ENCODE results near the gene MTR.
"Not testable (repeated sequence)": the region's sequence is repeated elsewhere in the genome, so short reads cannot be mapped to it uniquely, and the experiment has no call there.

The MTR gene

GRCh38 chr1:236908669-236909068, 113.6 kb downstream of the MTR start:
- no peak for DNase-seq

GRCh38 chr1:236911047-236911446, 116.0 kb downstream of the MTR start:
- DNase-seq: not testable (repeated sequence)

- no peak for DNase-seq
Measured at GRCh38 chr1:236913371-236914037, 118.4 kb downstream of the MTR start.

GRCh38 chr1:236914375-236914774, 119.3 kb downstream of the MTR start:
- DNase-seq: no peak

DNA sequence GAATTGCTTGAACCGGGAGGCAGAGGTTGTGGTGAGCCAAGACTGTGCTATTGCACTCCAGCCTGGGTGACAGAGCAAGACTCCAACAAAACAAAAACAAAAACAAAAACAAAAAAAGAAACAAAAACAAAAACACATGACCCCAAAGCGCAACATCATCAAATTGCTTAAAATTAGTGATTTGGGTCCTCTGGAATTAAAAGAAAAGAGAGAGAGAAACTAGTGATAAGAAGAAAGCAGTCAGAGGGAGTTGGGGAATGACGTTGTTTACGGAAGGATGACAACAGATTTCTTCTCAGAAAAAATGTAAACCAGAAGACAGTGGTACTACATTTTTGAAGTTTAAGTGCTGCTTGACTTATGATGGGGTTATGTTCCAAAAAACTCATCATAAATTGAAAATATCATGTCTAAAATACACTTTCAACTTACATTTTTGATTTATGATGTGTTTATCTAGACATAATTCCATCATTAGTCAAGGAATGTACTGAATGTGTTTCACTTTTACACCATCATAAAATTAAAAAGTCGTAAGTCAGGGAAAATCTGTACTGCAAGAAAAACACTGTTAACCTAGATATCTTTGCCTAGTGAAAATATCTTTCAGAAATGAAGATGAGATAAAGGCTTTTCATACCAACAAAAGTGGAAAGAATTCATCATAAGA, 121.2 kb downstream of the MTR start:
- no peak for DNase-seq

- no peak for DNase-seq
Measured at GRCh38 chr1:236917448-236917847, 122.4 kb downstream of the MTR start.

DNA sequence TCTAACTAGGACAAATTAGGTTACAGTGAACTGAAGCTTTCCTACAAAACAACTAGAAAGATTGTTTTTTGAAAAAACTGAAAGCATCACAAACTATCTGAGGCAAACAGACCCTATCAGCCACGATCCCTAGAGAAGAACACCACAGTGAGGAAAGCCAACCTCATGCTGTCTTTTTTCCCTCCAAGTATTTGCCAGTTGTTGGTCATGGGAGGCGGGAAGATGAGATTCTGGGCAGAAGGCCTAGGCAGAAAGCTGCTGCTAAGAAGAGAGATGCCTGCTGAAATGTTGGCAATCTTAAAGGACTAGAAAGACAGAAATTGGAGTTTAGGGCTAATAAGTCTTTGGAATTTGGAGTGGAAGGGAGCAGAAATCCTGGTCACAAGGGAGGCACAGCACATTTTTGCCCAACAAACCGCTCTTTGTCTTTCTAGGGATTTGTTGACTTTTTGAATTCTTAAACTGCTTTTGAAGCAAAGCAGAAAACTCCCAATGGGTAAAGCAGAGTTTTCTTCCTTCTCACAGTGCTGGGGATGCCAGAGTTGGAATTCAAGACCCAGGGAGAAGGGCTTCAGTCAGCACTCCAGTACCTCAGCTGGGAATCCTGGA, 125.3 kb downstream of the MTR start:
- DNase-seq: no peak

GRCh38 chr1:236921610-236922009, 126.5 kb downstream of the MTR start:
- no peak for DNase-seq

DNA sequence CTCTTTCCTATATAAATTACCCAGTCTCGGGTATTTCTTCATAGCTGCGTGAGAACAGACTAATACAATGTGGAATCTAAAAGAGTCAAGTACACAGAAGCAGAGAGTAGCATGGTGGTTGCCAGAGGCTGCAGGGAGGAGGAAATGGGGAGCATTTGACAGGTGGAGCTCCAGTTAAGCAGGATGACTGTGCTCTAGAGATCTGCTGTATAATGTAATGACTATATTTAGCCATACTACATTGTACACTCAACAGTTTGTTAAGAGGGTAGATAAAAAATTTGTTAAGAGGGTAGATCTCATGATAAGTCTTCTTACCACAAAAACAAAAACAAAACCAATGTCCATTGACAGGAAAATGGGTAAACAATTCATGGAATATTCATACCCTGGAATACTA, 127.1 kb downstream of the MTR start:
- no peak for DNase-seq

GRCh38 chr1:236925386-236925785, 130.3 kb downstream of the MTR start:
- DNase-seq: no peak

DNA sequence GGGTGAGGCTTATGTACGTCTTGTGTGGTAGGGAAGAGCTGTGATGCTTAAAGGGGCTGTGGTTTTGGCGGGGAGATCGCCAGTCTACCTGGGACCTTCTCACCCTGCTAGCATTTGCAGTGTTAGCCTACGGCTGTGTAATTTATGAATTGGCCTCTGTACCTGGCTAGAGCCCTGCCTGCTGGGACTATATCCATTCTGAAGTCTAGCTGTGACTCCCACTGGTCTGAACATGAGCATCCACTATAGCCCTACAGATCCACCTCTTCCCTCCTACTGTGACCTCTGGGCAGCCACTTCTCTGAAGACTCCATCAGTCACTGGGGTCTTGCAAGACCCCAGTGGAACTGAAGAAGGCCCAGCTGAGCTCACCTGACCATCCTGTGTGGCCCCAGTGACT, 135.4 kb downstream of the MTR start:
- DNase-seq: no peak

- no peak for DNase-seq
Measured at GRCh38 chr1:236938760-236939159, 143.7 kb downstream of the MTR start.

- DNase-seq: no peak
Measured at GRCh38 chr1:236942431-236942830, 147.3 kb downstream of the MTR start.

GRCh38 chr1:236944556-236944955, 149.5 kb downstream of the MTR start:
- DNase-seq: no peak

DNA sequence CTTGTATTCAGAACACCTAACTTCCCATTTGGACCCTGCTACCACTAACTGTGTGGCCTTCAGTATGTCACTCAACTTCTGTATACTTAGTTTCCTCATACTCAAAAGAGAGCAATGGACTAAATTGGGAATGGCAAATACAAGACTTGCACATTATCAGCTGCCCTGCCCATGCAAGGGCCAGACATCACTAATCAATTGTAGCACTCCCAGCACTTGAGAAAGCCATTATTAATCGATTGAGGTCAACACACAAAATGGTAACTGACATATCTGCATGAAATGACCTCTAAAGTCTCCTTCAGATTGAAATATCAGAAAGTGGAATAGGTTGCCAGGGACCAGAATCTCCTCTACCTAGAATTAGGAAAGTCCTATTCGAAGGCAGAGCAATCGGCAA, 149.9 kb downstream of the MTR start:
- DNase-seq: no peak

DNA sequence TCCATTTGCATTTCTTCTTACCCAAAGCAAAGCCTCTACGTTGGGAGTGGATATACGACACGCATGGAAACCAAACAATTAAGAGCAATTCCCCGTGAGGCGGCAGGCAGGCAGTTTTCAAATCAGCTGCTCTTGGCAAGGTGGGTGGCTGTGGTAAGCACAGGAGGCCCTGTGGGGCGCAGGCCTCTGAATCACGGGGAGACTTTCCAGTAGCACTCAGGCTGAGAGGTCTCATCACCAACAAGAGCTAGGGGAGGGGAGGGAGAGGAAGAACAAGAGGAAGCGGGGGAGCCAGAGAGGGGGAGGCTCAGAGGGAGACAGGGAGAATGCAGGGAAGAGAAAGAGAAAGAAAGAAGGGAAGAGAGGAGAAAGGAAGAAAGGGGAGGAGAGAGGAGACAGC, 152.7 kb downstream of the MTR start:
- DNase-seq: no peak

DNA sequence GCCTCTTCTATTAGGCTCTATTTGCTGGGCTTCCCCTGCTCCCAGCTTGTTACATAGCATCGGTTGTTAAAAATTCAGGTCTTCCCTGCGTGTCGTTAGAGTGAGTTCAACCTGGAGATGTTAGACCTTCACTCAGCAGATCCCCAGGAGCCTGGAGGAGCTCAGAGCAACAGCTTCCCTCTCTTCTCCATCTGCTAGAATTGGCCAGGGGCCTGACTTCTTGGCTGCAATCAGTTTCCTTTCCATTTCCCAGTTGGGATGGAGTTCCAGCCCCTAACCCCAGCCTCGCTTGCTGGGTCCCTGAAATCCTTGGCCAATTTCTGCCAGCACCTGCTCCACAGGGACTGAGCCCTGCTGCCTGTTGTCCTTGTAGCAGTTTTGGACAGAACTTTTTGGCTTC, 153.3 kb downstream of the MTR start:
- no peak for DNase-seq

DNA sequence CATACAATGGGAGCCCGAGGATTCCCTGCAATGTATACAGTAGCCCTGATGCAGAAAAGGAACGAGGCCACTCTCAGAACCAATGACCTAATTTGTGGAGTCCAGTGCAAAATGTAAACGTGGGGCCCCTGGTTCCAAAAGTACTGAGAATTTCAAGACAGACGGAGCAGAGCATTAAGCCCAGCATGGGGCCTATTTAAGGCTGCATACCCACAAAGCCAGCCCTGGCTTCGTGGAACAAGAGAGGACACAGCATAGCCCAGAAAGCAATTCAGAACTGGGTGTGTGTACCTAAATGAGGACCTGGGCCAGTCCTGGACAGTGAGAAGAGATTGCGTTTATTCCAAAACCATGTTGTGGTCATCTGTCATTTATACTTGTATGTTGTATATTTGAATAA, 153.9 kb downstream of the MTR start:
- no peak for DNase-seq

DNA sequence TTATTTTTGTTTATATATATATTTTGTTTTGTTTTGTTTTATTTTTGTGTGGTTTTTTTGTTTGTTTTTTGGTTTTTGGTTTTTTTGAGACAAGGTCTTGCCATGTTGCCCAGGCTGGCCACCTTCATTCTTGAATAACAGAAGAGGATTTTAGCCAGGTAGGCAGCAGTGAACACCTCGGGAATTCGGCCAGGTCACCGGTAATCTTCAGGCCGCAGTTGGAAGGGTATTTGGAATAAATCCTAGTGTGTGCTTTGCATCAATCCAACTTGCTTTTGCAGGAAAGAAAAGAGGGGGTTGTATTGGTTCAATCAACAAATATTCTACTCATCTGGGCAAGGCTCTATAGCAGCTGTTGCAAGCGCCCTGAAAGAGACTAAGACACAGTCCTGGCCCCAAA, 155.3 kb downstream of the MTR start:
- DNase-seq: no peak

DNA sequence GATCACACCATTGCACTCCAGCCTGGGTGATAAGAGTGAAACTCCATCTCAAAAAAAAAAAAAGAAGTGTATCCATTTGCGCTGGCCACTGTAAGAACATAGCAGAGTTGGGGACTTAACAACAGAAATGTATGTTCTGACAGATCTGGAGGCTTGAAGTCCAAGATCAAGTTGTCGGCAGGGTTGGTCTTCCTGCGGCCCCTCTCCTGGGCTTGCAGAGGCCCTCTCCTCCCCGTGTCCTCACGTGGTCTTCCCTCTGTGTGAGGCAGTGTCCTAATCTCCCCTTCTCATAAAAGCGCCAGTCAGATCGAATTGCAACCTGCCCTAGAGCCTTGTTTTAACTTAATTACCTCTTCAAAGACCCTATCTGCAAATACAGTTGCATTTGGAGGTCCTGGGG, 156.6 kb downstream of the MTR start:
- DNase-seq: no peak

- no peak for DNase-seq
Measured at GRCh38 chr1:236952246-236953003, 157.3 kb downstream of the MTR start.

DNA sequence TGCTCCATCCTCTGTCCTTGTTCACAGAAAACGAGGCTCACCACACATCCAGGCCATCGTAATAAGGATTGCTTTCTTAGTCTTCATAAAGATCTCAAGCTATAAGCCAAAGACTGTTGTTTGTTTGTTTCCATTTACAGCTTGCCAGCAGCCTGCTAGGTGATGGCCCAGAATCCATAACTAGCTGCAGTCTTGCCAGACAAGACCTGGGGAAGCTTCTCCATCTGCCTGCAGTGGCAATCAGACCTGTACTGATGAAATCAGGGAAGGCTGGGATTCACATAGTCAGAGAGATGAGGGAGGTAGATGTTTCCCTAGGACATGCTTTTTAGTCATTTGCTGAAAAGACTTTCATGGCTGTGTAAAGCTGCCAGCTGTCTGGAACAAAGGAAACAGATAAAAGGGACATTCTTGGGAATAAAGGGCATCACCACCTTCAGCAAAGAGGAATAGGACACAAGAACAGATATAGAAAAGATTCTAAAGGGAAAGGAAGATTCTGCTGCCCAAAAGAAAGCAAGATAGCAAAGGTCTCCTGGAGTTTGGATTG, 158.1 kb downstream of the MTR start:
- DNase-seq: no peak

Data from right kidney (tissue), 1 donor.